ENCODE results near the gene PVR.

DNA sequence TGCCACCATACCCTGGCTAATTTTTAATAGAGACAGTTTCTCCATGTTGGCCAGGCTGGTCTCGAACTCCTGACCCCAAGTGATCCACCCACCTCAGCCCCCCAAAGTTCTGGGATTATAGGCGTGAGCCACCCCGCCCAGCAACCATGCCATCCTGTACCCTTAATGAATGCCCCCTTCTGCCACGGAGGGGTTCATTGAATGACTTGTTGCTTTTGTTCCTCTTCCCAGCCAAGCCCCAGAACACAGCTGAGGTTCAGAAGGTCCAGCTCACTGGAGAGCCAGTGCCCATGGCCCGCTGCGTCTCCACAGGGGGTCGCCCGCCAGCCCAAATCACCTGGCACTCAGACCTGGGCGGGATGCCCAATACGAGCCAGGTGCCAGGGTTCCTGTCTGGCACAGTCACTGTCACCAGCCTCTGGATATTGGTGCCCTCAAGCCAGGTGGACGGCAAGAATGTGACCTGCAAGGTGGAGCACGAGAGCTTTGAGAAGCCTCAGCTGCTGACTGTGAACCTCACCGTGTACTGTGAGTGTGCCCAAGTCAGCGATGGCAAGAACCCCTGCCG lies 6.0 kb downstream of the PVR start:
- TF ChIP-seq, protein P1, sequence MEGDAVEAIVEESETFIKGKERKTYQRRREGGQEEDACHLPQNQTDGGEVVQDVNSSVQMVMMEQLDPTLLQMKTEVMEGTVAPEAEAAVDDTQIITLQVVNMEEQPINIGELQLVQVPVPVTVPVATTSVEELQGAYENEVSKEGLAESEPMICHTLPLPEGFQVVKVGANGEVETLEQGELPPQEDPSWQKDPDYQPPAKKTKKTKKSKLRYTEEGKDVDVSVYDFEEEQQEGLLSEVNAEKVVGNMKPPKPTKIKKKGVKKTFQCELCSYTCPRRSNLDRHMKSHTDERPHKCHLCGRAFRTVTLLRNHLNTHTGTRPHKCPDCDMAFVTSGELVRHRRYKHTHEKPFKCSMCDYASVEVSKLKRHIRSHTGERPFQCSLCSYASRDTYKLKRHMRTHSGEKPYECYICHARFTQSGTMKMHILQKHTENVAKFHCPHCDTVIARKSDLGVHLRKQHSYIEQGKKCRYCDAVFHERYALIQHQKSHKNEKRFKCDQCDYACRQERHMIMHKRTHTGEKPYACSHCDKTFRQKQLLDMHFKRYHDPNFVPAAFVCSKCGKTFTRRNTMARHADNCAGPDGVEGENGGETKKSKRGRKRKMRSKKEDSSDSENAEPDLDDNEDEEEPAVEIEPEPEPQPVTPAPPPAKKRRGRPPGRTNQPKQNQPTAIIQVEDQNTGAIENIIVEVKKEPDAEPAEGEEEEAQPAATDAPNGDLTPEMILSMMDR (IDR thresholded peaks at IDR 0.05; ENCODE audit: poor library complexity, severe bottlenecking) = no peak
- TF ChIP-seq EP300 (conservative IDR thresholded peaks at IDR 0.05; ENCODE audit: poor library complexity, severe bottlenecking) (no peak), TAF1 (IDR thresholded peaks at IDR 0.05; ENCODE audit: low read depth) (no peak), EZH2 (IDR thresholded peaks at IDR 0.05; ENCODE audit: borderline replicate concordance, insufficient read depth, low read length, poor library complexity, severe bottlenecking) (no peak), POLR2AphosphoS5 (IDR thresholded peaks at IDR 0.05) (no peak)
- TF ChIP-seq, protein P2, sequence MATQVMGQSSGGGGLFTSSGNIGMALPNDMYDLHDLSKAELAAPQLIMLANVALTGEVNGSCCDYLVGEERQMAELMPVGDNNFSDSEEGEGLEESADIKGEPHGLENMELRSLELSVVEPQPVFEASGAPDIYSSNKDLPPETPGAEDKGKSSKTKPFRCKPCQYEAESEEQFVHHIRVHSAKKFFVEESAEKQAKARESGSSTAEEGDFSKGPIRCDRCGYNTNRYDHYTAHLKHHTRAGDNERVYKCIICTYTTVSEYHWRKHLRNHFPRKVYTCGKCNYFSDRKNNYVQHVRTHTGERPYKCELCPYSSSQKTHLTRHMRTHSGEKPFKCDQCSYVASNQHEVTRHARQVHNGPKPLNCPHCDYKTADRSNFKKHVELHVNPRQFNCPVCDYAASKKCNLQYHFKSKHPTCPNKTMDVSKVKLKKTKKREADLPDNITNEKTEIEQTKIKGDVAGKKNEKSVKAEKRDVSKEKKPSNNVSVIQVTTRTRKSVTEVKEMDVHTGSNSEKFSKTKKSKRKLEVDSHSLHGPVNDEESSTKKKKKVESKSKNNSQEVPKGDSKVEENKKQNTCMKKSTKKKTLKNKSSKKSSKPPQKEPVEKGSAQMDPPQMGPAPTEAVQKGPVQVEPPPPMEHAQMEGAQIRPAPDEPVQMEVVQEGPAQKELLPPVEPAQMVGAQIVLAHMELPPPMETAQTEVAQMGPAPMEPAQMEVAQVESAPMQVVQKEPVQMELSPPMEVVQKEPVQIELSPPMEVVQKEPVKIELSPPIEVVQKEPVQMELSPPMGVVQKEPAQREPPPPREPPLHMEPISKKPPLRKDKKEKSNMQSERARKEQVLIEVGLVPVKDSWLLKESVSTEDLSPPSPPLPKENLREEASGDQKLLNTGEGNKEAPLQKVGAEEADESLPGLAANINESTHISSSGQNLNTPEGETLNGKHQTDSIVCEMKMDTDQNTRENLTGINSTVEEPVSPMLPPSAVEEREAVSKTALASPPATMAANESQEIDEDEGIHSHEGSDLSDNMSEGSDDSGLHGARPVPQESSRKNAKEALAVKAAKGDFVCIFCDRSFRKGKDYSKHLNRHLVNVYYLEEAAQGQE (IDR thresholded peaks at IDR 0.05; ENCODE audit: borderline replicate concordance) = no peak

All from neural cell (in vitro differentiated cells).